ENCODE data around the gene SEH1L.
"Not testable (repeated sequence)": the region's sequence is repeated elsewhere in the genome, so short reads cannot be mapped to it uniquely, and the experiment has no call there.

Gene SEH1L

DNA sequence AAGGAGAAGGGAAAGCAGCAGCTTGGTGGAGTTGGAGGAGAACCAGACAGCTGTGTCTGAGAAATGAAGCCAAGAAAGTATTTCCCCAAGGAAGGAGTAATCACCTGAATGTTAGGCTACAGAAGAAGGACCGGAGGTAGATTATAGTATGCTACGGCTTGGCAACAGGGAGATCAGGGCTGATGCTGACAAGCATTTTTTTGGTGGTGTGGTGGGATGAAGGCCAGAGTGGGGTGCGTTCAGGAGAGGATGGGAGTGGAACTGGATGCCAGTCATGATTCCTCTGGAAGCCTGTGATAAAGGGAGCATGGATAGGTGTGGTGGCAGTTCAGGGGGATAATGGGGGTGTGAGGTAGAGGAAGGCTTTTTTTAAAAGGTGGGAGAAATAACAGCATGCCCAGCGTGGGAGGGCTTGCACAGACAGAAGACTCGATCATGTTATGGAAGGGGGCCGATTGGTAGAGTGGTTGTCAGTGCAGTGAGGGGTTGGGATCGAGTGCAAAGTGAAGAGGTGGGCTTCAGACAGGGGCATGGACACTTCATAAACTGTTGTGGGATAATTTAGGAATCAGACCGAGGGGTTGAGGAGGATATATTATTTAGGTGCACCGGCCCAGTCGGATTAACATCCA, 49.0 kb downstream of the SEH1L start:
- DNase-seq, result no peak

- DNase-seq, result not testable (repeated sequence)
Observed at GRCh38 chr18:12997330-12997729, 49.5 kb downstream of the SEH1L start.

DNA sequence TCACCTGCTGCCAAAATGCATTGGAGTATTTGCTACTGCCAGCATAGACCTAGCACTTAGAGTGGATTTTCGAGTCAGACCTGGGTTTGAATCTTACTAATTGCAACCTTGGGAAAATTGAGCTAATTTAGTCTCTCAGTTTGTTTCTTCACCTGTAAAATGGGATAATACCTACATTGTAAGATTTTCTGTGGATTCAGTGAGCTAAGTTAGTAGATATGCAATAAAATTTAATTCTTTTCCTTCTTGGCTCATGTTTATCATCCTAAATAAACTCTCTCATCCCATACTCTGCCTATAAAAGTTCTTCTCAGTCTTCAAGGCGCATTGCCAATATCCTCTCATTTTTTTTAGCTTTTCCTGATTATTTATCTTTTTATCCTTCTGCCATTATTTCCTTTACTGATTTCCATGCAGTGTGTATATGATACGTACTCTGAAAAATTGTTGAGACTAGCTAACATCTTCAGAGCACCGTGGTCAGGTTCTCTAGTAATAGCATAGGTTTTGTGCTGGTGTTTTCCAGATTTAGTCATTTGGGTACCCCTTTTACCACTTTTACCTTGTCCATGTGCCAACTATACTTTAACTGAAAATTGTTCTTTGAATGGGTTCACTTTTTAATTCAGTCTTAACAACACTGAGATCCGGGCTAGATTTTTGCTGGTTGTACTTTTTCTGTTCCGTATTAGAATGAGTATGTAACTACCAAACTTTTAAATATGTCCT, 50.7 kb downstream of the SEH1L start:
- no peak for DNase-seq

DNA sequence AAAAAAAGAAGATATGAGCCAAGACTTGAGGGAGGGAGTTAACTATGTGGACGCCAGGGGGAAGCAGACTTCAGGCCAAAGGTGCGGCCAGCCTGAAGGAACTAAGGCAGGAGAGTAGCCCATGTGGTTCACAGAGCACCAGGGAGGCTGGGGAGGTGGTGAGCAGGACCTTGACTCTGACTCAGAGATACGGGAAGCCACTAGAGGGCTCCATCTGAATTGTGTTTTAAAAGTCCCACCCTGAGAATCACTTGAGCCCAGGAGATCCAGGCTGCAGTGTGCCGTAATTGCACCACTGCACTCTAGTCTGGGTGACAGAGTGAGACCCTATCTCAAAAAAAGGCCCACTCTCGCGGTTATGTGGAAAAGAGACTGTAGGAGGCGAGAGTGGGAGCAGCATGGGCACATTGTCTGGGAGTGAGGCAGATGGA, 55.7 kb downstream of the SEH1L start:
- no peak for DNase-seq

DNA sequence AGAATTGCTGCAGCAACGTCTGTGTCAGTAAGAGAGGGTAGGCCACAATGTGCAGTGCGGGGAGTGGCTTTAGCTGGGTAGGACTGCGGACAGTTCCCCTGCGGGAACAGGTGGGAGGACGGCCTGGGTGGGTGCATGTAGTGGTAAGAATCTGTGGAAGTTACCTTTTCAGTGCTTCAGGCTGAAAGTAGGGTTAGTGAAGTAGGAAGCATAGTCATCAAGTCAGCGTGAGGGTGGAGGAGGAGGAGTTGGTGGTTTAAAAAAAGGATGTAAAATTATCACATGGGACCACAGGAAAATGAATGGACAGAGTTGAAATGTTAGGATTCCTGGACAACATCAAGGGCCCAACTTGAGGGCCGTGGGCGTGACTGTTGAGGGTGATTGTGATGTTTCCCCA, 56.6 kb downstream of the SEH1L start:
- DNase-seq, result no peak

DNA sequence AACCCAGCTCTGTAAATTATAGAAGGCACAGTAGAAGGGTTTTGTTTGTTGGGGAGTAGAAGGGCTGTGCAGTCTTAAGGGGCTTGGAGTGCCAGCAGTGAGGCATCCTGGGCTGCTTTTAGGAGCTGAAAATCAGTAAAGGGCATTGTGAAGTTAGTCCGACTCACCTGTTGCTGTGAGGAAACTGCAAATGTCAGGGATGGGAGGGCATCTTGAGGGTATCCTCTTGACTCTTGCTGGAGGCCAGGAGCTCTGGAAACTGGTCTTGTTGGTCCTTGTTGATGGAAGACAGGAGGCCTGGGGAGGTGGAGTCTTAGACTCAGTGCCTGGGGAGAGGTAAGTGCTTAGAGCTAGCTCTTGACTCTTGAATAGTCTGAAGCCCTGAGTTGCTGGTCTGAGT, 57.5 kb downstream of the SEH1L start:
- DNase-seq, result no peak

DNA sequence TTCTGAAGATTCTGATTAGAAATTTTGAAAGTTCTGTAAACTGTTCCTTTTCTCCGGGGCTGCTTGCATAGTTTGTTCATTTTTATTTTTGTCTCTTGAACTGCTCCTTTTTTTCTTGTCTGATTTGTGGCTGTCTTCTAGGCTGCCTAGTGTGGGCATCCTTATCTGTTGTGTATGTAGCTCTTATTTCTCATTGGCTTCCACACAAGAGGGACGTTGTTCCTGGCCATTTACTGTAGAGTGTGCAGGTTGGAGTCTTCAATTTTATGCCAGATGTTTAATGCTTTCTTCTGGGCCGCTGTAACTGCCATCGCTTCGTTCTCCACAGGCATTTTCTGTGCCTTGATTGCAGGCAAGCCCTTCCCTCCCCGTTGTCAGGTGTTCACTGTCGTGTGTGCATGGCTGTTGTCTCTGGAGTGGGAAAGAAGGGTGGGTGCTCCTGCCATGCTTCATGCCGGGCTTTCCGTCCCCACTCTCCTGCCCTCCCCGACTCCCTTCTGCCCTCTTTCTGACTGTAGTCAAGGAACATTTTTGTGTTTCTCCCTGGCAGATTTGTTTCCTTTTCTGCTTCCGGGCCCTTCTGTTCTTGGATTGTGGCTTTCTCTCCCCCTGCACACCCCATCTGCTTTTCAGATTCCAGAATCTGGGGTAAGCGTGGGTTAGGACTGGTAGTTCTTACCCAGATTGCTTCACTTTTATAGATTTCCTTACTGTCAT, 58.9 kb downstream of the SEH1L start:
- no peak for DNase-seq

GRCh38 chr18:13007248-13007560, 59.4 kb downstream of the SEH1L start:
- no peak for DNase-seq

- no peak for DNase-seq
Observed at GRCh38 chr18:13011719-13012118, 63.9 kb downstream of the SEH1L start.

DNA sequence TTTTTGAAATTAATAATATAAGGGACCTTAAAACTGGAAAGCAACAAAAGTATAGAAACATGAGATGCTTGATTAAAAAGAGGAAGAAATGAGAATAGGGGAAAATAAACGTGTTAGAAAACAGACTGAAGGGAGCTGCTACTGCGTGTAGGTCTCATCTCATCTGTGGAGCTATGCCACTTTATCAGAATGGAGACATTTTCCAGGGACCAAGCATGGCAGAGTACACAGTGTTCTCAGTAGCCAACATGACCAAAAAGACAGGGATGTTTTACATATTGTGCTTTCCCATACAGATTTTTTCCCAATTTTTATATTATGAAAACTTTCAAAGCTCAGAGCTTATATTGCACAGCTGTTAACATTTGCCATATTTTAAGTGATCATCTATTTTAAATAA, 66.4 kb downstream of the SEH1L start:
- no peak for DNase-seq

- DNase-seq, result no peak
Observed at GRCh38 chr18:13014818-13015217, 67.0 kb downstream of the SEH1L start.

DNA sequence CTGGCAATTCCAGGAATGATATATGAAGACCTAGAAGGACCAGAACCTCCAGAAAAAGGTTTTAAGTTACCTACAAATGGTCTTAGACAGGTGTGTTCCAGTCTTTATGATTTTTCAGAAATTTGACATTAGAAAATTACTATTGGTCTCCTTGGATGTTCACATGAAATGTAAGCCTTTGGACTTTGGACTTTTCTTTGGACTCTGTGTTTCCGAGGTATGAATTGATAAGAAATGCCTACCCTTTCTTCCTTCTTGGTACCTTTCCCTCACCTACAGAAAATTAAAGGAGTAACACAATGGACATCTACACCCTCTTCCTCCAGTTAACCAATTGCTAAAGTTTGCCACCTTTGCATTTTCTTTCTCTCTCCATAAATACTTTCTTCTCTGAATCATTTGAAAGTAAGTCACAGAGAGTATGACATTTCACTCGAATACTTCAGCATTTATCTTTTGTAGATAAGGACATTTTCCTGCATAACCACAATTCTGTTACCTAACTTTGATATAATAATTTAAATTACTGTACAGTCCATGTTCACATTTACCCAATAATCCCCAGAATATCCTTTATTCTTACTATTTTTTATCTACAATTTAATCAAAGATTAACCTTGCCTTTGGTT, 69.5 kb downstream of the SEH1L start:
- DNase-seq, result no peak

- no peak for DNase-seq
Observed at GRCh38 chr18:13018374-13018773, 70.6 kb downstream of the SEH1L start.

DNA sequence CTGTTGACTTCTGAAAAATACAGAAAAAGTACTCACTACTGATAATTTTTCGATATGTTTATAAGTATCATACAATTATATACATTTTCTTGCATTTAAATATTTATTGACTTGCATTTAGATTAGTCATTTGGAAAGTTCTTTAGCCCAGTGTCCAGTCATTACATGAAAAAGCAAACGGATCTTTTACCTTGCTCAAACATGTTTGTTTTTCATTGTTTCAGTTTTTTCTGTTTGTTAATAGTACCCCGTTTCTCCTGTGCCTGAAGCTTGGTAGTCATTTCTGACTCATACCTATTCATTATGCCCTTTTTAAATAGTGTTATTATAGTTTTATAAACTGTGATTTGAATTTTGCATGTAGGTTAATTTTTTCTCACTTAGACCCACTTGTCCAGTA, 71.5 kb downstream of the SEH1L start:
- DNase-seq, result no peak

DNA sequence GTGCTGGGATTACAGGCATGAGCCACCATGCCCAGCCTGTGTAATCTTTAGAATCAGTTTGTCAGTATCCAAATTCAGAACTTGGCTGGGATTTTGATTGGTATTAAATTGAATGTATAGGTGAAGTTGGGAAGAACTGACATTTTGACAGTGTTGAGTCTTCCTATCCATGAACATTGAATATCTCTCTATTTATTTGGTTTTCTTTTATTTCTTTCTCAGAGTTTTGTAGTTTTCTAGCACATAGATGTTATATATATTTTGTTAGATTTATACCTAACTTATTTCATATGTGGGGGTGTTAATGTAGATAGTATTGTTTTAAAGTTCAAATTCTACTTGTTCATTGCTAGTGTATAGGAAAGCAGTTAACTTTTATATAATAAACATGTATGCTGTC, 74.8 kb downstream of the SEH1L start:
- DNase-seq, result no peak

- no peak for DNase-seq
Observed at GRCh38 chr18:13025233-13025632, 77.4 kb downstream of the SEH1L start.

- DNase-seq, result no peak
Observed at GRCh38 chr18:13026583-13027270, 78.9 kb downstream of the SEH1L start.

- no peak for DNase-seq
Observed at GRCh38 chr18:13028869-13029268, 81.1 kb downstream of the SEH1L start.

- DNase-seq, result no peak
Observed at GRCh38 chr18:13032173-13032572, 84.4 kb downstream of the SEH1L start.

GRCh38 chr18:13035249-13035914, 87.6 kb downstream of the SEH1L start:
- no peak for DNase-seq

- no peak for DNase-seq
Observed at GRCh38 chr18:13036622-13037320, 89.0 kb downstream of the SEH1L start.

All from NCI-H1417 treated with DMSO at 0.1 percent for 48 hours (cell line).